ENCODE data around the gene OLFM1. TPM values are rescaled to one million over a fixed set of nuclear protein-coding genes. Genes with fewer than 3 reads are reported as not detected.

OLFM1 gene
- total RNA-seq, 6 experiments from 2014 or later = 0.07 to 0.15 TPM; not detected in 4

DNA sequence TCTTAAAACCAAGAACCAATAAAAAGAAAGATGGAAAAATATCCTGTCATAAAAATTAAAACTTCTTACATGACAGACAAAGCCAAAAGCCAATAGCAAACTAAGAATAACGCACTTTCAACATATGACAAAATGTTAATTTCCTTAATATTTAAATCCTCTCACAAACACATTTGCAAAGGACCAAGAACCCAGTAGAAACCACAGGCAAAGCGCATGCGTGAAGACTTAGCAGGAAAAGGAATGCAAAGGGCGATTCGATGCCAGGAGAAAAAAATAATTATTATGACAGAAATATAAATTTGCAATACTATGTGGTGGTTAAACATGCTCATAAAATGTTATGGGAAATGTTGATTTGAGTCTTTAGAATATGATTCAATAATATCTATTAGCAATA, 39.9 kb upstream of the OLFM1 start:
- H3K4me1 Mint-ChIP-seq (ENCODE audit: low read depth) = no peaks in the 10 kb centered on the region
- H3K9me3 Mint-ChIP-seq = peaks cover 6% of the 10 kb centered on the region; the same call in 1 of the 2 replicates
- no peak overlapping the region for H3K27ac Mint-ChIP-seq
- H3K27me3 Mint-ChIP-seq (ENCODE audit: insufficient read depth) = peaks cover 24% of the 10 kb centered on the region
- H3K4me3 Mint-ChIP-seq = no peak overlapping the region
- no peak for DNase-seq
- TF ChIP-seq, protein P1, sequence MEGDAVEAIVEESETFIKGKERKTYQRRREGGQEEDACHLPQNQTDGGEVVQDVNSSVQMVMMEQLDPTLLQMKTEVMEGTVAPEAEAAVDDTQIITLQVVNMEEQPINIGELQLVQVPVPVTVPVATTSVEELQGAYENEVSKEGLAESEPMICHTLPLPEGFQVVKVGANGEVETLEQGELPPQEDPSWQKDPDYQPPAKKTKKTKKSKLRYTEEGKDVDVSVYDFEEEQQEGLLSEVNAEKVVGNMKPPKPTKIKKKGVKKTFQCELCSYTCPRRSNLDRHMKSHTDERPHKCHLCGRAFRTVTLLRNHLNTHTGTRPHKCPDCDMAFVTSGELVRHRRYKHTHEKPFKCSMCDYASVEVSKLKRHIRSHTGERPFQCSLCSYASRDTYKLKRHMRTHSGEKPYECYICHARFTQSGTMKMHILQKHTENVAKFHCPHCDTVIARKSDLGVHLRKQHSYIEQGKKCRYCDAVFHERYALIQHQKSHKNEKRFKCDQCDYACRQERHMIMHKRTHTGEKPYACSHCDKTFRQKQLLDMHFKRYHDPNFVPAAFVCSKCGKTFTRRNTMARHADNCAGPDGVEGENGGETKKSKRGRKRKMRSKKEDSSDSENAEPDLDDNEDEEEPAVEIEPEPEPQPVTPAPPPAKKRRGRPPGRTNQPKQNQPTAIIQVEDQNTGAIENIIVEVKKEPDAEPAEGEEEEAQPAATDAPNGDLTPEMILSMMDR (IDR thresholded peaks at IDR 0.05) = no peak
- H3K36me3 Mint-ChIP-seq (ENCODE audit: low read depth) = no peaks in the 10 kb centered on the region

DNA sequence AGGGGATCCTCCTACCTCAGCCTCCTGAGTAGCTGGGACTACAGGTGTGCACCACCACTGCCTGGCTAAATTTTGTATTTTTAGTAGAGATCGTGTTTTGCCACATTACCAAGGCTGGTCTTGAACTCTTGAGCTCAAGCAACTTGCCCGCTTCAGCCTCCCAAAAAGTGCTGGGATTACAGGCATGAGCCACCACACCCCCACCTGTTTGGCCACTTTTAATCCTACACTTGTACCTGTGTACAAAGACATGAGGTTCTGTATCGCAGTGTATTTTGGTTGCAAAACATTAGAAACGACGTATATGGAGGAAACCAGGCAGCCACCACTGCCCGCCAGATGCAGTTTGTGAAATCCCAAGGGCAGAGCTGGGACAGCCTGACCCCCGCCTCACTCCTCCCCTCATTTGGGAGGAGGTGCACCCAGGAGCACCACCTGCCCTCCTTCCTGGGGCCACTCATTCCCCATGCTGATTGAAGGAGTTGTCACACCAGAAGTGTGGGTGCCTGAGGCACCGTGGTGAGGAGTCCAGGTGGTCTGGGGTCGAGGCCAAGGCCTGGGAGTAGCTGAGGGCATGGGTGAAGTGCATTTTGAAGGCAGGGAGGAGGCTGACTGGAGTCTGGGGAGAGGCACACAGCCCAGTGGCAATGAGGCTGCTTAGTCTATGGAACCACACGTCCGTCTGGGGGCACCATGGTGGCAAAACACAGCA, 39.3 kb upstream of the OLFM1 start:
- no peaks in the 10 kb centered on the region for H3K36me3 Mint-ChIP-seq (ENCODE audit: low read depth)
- peaks cover 24% of the 10 kb centered on the region for H3K27me3 Mint-ChIP-seq (ENCODE audit: insufficient read depth)
- H3K4me3 Mint-ChIP-seq = no peak overlapping the region
- peaks cover 6% of the 10 kb centered on the region; the same call in 1 of the 2 replicates for H3K9me3 Mint-ChIP-seq
- TF ChIP-seq, protein P1 (IDR thresholded peaks at IDR 0.05) = no peak
- no peak overlapping the region for H3K27ac Mint-ChIP-seq
- no peak for DNase-seq
- H3K4me1 Mint-ChIP-seq (ENCODE audit: low read depth) = no peaks in the 10 kb centered on the region

DNA sequence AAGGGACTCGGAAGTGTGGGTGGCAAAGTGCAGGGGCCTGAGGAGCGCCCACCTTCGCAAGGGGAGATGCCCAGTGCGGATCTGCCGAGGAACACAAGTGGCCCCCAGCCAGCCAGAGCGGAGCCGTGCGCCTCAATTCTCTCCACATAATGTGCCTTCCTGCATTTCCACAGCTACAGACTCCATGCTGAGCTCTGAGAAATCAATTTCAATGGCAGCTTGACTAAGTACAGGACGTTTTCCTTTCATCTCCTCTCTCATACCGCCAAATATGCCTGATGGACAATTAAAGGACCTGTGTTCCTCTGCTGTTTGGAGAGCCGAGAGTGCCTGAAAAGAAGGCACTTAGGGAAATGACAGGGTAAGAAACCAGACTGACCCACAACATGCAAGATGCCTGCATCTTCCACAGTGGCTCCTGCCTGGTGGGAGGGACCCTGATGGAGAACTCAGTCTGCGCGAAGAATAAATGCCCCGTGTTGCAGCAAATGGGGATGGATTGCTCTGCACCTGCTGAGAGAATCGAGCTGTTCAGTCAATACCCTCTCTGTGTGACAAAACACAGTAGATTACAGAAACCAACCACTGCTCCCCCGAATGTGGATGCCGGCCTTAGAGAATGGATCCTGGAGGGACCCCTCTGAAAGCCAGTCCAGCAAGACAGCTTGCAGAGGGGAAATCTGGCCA, 38.6 kb upstream of the OLFM1 start:
- Mint-ChIP-seq H3K27me3 (ENCODE audit: insufficient read depth) (peaks cover 22% of the 10 kb centered on the region), H3K4me1 (ENCODE audit: low read depth) (no peaks in the 10 kb centered on the region), H3K36me3 (ENCODE audit: low read depth) (no peaks in the 10 kb centered on the region), H3K27ac (no peak overlapping the region), H3K9me3 (peaks cover 6% of the 10 kb centered on the region; the same call in 1 of the 2 replicates), H3K4me3 (no peak overlapping the region)
- TF ChIP-seq, protein P1 (IDR thresholded peaks at IDR 0.05) = no peak
- DNase-seq = no peak

DNA sequence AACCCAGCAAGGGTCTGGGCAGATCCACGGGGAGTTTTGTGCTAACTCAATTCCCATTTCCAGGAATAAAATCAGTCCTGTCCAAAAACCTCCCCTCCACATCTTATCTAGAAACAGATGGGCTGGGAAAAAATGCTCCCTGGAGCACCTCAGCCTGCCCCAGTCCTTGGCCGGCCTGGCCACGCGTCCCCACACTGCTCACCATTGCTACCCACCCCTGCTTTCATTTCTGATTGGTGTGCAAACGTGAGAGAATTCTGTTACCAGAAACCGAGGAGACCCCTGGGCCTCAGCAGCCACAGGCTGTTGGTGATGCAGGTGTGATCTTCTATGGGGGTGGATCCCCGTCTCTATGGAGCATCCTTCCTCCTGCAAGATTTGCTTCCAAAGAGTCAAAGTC, 38.0 kb upstream of the OLFM1 start:
- H3K4me1 Mint-ChIP-seq (ENCODE audit: low read depth) = no peaks in the 10 kb centered on the region
- no peak overlapping the region for H3K4me3 Mint-ChIP-seq
- H3K27me3 Mint-ChIP-seq (ENCODE audit: insufficient read depth) = peaks cover 20% of the 10 kb centered on the region
- no peak for DNase-seq
- H3K36me3 Mint-ChIP-seq (ENCODE audit: low read depth) = no peaks in the 10 kb centered on the region
- H3K9me3 Mint-ChIP-seq = peaks cover 6% of the 10 kb centered on the region; the same call in 1 of the 2 replicates
- no peak overlapping the region for H3K27ac Mint-ChIP-seq
- TF ChIP-seq, protein P1 (IDR thresholded peaks at IDR 0.05) = no peak

DNA sequence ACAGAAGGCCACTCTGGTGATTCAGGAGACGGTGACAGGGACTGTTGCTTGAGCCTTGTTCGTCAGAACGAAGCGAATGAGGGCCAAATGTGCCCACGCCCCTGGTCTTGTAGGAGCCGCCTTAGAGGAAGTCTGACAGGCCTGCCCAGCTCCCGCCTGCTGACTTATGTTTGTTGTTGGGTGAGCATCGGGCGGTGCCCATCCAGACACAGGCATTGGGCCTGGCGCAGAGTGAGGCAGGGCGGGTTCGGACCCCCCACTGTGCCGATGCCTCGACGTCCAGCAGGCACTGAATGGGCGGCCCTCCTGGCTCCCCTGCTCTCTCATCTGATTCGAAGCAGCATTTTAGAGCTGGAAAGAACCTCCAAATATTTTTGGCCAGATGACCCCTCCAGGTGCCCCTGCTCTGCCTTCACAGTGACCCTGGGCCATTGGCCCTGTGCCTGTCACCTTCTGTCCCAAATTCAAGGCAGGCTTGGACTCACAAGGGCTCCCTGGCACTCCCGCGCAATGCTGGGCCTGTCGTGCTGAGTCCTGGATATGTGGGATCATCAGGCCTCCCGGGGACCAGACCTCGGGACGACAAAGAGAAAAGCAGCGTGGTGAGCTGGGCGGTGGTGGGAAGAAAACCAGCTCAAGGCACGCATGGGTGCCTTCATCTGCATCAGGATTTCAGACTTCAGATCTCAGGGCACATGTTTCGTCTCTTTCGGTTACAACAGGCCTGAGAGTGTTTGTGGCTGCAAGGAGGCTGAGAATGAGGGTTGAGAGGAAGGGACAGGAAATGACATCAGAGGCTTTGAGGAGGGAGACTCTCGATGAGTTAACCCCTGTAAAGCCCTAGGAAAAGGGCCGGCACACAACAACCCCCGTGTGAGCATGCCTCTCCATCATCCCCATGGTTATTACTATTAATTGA, 37.1 kb upstream of the OLFM1 start:
- Mint-ChIP-seq H3K4me3 (no peak overlapping the region), H3K27me3 (ENCODE audit: insufficient read depth) (peaks cover 14% of the 10 kb centered on the region), H3K4me1 (ENCODE audit: low read depth) (no peaks in the 10 kb centered on the region), H3K27ac (no peak overlapping the region), H3K9me3 (peaks cover 2% of the 10 kb centered on the region; the same call in 1 of the 2 replicates), H3K36me3 (ENCODE audit: low read depth) (no peaks in the 10 kb centered on the region)
- TF ChIP-seq, protein P1 (IDR thresholded peaks at IDR 0.05) = no peak
- DNase-seq = no peak

Measured in HFFc6 (cell line).